ENCODE results near the gene CTNNA2.

CTNNA2 gene

DNA sequence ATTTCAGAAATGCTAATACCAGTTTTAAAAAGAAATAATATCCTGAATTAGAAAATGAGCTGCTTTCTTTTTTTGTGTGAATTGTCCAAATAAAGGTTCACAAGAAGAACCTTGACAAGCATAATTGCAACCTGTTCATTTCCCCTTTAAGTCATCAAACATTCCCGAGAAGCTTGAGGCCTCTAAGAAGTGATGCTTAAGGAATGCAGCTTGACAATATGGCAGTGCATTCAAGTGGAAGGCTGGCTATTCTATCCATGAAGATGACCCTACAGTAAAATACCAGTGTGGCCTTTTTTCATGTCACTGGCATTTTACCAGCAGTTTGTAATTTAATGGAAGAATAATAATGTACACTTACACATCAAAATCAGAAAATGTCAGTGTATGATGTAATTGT, 216.7 kb downstream of the CTNNA2 start:
- DNase-seq (ENCODE audit: low read depth in 2 of 2) = no peak
- H3K4me3 ChIP-seq (replicated peaks in 1 of 2; ENCODE audit: low read depth in 2 of 2, low read length in 2 of 2) = no peak overlapping the region
- TF ChIP-seq, protein P1, sequence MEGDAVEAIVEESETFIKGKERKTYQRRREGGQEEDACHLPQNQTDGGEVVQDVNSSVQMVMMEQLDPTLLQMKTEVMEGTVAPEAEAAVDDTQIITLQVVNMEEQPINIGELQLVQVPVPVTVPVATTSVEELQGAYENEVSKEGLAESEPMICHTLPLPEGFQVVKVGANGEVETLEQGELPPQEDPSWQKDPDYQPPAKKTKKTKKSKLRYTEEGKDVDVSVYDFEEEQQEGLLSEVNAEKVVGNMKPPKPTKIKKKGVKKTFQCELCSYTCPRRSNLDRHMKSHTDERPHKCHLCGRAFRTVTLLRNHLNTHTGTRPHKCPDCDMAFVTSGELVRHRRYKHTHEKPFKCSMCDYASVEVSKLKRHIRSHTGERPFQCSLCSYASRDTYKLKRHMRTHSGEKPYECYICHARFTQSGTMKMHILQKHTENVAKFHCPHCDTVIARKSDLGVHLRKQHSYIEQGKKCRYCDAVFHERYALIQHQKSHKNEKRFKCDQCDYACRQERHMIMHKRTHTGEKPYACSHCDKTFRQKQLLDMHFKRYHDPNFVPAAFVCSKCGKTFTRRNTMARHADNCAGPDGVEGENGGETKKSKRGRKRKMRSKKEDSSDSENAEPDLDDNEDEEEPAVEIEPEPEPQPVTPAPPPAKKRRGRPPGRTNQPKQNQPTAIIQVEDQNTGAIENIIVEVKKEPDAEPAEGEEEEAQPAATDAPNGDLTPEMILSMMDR (IDR thresholded peaks at IDR 0.05; ENCODE audit: low read depth, low read length) = no peak

DNA sequence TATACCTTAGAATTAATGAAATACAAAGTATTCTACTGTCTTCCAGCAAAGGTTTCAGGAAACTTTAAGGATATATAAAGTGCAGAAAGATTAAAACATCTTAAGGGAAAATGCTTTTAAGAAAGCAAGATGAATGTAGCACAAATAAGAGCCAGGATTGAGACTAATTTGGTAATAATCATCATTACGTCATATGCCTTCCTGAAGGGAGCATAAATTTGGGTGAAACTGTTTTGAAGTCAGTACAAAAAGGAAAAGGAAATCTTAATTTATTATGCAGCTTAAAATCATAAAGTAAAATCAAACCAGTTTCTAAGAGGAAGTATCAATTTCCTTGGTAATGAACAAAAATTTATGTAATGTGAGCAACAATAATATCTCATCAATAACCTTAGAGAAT, 221.7 kb downstream of the CTNNA2 start:
- DNase-seq (ENCODE audit: low read depth in 2 of 2) = no peak
- TF ChIP-seq, protein P1 (IDR thresholded peaks at IDR 0.05; ENCODE audit: low read depth, low read length) = no peak
- H3K4me3 ChIP-seq (replicated peaks in 1 of 2; ENCODE audit: low read depth in 2 of 2, low read length in 2 of 2) = no peak overlapping the region

DNA sequence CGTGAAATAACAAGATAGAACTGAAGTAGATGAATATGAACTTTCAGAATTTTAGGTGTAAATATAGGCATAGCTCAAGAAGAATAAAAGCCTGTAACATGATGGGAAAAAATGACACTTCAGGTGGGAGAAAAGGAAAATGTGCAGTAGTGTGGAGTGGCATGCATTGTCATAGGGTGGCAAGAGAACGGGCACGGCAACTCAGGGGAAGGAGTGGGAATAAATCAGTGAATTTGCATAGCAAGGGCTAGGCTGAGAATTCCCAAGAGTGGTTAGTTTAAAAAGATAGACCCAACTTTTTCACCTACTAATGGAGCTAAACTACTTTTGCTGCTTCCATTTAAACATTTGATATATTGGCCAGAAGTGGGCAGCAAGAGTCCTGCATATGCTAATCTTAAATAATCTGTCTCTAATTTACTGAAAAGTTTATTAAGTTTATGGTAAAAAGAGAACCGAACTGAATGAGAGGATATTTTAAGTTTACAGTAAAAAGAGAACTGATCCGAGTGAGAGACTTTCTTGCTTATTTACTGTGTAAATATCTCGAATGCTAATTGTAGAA, 228.1 kb downstream of the CTNNA2 start:
- TF ChIP-seq, protein P1 (IDR thresholded peaks at IDR 0.05; ENCODE audit: low read depth, low read length) = no peak
- DNase-seq (ENCODE audit: low read depth in 2 of 2) = no peak
- H3K4me3 ChIP-seq (replicated peaks in 1 of 2; ENCODE audit: low read depth in 2 of 2, low read length in 2 of 2) = no peak overlapping the region

DNA sequence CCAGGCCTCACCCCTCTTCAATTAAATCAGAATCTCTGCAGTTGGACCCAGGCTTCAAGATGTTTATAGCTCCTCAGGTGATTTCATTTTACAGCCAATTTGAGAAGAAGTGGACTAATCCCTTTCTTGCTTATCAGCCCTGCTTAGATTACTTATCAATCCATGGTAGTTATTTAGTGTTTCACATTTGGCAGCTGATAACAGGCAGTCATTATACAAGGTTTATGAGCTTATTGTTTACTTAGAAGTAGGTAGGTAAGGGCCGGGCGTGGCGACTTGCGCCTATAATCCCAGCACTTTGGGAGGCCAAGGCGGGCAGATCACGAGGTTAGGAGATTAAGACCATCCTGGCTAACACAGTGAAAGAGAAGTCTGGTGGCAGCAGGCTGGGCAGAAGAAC, 237.5 kb downstream of the CTNNA2 start:
- no peak for DNase-seq (ENCODE audit: low read depth in 2 of 2)
- TF ChIP-seq, protein P1 (IDR thresholded peaks at IDR 0.05; ENCODE audit: low read depth, low read length) = no peak
- no peak overlapping the region for H3K4me3 ChIP-seq (replicated peaks in 1 of 2; ENCODE audit: low read depth in 2 of 2, low read length in 2 of 2)

DNA sequence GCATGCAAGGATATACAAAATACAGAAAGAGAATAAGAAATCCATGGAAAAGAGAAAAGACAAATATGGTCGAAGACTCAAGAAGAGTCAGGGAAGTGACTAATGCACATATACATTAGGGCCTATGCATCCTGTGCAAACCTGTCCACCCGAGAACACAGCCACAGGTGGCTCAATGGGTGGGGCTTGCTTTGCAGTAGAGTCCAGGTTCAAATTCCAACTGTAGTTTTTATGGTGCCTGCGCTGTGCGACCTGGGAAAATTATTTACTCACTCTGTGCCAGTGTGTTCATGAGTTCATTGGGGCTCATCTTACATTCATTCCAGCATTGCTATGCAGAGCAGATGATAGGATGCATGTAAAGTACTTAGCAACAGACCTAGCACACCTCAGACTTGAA, 244.7 kb downstream of the CTNNA2 start:
- DNase-seq (ENCODE audit: low read depth in 2 of 2) = no peak

DNA sequence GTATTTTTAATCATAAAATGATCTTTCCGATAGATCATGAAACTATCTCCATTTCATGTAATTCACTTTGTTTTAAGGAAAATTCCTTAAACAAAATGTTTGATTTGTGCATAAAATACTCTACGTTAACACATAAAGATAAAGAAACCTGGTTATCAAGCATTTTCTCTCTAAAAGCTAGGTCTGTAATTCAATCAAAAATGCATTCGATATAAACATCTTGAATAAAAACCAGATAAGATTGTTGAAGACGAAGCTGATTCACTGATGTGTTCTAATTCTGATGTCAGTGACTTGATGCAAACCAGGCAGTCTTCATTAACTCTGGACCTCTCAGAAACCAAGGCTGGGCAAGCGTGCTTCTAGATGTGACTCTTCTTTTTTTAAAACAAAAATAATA, 245.2 kb downstream of the CTNNA2 start:
- no peak overlapping the region for H3K4me3 ChIP-seq (replicated peaks in 1 of 2; ENCODE audit: low read depth in 2 of 2, low read length in 2 of 2)
- DNase-seq (ENCODE audit: low read depth in 2 of 2) = no peak
- TF ChIP-seq, protein P1 (IDR thresholded peaks at IDR 0.05; ENCODE audit: low read depth, low read length) = no peak

More for the DNA sequence above, 244.7 kb downstream of the CTNNA2 start:
- TF ChIP-seq, protein P1 (IDR thresholded peaks at IDR 0.05; ENCODE audit: low read depth, low read length) = no peak
- no peak overlapping the region for H3K4me3 ChIP-seq (replicated peaks in 1 of 2; ENCODE audit: low read depth in 2 of 2, low read length in 2 of 2)

DNA sequence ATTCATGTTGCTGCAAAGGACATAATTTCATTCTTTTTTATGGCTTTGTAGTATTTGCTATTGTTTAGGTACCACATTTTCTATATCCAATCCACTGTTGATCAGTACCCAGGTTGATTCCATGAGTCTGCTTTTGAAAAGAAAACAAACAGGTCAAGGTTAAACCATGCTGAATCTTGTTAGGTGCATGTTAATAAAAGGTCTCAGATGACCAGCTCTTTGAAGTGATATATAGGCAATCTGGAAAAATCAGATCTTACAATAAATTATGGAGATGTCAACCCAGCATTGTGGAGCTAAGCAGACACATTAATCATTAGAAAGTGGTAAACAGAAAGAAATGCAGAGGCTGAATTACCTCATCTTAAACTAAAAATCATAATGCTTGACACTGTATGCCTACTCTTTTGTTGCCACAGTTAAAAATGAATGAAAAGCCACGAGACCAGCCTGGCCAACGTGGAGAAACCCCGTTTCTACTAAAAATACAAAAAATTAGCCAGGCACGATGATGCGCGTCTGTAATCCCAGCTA, 246.0 kb downstream of the CTNNA2 start:
- no peak for DNase-seq (ENCODE audit: low read depth in 2 of 2)
- TF ChIP-seq, protein P1 (IDR thresholded peaks at IDR 0.05; ENCODE audit: low read depth, low read length) = no peak
- H3K4me3 ChIP-seq (replicated peaks in 1 of 2; ENCODE audit: low read depth in 2 of 2, low read length in 2 of 2) = no peak overlapping the region

All from cardiac fibroblast (primary cell).